T-helper 22 cell (primary cell): ENCODE data around the gene DCC.

Experiments
- DNase-seq: peaks from one replicate; pipeline ENCODE4 v3.0.0-alpha.2; 2020; ENCODE audit warnings: low read depth

DCC gene

DNA sequence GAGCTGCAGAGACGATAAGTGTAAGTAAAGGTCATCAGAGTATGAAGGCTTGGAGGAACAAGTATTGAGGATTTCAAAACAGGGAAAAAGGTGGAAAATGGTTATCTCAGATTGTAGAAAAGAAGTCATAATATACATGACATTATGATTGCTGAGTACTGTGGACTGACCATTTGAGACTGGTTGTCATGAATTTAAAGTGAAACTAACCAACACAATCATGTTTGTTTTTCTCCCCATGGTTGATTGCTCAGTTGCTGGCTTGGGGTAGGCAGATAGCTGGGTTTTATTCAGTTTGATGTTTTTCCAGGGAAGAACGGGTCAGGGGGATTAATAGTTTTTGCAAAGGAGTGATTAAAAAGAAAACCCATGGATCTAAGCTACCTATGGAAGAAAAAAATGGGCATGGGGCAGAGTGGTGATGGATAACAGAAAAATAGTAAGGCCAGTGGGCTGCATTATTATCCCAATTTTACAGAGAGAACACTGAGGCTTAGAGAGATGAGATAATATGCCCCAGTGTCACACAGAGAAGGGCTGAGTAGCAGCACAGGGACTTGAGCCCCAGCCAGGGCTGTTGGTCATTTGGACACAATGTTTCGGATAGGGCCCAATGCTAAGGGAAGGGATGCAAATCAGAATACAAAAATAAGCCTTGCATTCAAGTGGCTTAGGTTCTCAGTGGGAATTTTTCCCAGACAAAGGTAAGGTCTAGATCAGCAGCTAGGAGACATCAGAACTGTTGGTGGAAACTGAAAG, 885.7 kb downstream of the DCC start:
- no peak for DNase-seq

- DNase-seq: no peak
Observed at GRCh38 chr18:53234610-53235009, 894.6 kb downstream of the DCC start.

- DNase-seq: no peak
Observed at GRCh38 chr18:53241161-53241560, 901.2 kb downstream of the DCC start.

DNA sequence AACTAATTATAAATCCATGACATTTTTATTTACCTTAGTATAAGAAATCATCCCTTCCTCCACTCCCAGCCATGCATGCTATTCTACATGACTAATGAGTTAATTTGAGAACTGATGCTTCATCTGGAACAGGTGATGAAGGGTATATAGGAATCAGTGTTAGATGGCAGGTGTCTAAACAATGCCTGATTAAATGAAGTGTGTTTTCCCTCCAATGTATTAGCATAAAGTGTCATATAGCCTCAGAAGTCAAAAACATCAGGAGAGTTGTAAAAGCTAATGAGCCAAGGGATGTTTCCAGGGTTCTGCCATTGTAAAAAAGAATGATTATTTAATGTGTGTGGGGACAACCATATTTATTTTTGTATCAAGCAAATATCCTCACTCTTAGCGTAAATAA, 913.8 kb downstream of the DCC start:
- no peak for DNase-seq

DNA sequence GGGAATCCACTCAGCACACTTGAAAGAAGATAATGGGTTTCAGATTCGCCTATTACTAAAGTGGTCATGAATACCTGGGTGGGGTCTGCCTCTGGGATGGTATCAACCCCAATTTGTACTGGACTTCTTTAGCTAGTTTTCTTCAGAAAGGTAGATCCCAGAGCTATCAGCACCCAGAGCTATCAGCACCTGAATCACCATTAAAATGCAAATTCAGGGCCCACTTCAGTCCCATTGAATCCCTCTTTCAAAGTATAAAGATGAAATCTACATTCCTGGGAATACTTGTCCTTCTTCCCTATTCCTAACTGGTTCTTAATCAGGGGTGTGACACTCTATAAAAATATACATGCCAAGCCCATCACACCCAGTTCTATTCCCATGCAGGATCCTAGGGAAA, 914.3 kb downstream of the DCC start:
- no peak for DNase-seq

- no peak for DNase-seq
Observed at GRCh38 chr18:53261241-53261640, 921.2 kb downstream of the DCC start.

DNA sequence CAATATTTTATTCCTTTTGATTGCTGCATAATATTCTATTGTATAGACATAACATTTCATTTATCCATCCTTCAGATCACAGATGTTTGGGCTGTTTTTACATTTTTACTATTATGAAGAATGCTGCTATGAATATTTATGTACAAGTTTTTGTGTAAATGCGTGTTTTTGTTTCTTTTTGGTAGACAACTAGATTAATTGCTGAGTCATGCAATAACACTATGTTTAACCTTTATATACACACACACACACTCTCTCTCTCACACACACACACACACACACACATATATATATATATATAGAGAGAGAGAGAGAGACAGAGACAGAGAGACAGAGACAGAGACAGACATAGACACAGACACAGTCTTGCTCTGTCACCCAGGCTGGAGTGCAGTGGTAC, 926.9 kb downstream of the DCC start:
- no peak for DNase-seq

- DNase-seq: no peak
Observed at GRCh38 chr18:53268455-53268854, 928.5 kb downstream of the DCC start.

GRCh38 chr18:53281406-53281805, 941.4 kb downstream of the DCC start:
- no peak for DNase-seq

- DNase-seq: no peak
Observed at GRCh38 chr18:53283708-53284107, 943.7 kb downstream of the DCC start.

GRCh38 chr18:53305461-53305860, 965.5 kb downstream of the DCC start:
- no peak for DNase-seq

GRCh38 chr18:53319628-53320027, 979.6 kb downstream of the DCC start:
- DNase-seq: no peak

DNA sequence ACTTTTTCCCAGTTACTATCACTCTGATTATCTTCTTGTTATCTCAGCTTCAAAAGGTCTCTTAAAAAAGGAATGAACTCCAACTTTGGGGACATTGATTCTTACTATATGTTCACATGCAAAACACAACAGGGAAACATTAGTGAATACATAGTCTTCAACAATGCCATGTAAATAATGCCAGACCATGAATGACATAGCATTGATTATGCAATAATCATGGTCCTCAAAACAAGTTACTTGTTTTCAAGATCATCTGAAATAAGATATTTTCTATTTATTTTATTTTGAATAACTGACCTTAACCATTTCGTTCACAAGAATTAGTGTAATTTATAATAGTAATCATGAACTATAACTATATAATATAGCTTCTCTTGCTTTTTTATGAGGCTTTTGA, 982.2 kb downstream of the DCC start:
- DNase-seq: no peak

DNA sequence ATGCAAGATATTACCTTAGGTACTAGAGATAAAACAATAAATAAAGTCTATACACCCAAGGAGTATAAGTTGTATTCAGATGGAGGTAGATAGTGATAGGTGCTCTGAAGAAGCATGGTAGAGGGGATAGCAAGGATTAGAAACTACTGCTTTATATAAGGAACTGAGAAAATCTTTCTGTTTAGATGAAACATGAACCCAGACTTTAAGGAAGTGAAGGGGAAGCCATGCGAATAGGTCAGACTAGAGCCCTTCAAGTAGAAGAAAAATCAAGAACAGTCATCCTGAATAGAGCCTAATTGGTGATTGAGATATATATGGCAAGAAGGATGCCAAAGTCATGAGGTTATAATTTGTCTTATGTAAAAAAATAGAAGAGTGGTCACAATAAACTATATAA, 984.4 kb downstream of the DCC start:
- DNase-seq: no peak

GRCh38 chr18:53360501-53361443, 1020.8 kb downstream of the DCC start:
- no peak for DNase-seq

GRCh38 chr18:53375621-53376020, 1035.6 kb downstream of the DCC start:
- DNase-seq: no peak

GRCh38 chr18:53380063-53380639, 1040.2 kb downstream of the DCC start:
- DNase-seq: no peak

GRCh38 chr18:53382870-53383269, 1042.9 kb downstream of the DCC start:
- no peak for DNase-seq

DNA sequence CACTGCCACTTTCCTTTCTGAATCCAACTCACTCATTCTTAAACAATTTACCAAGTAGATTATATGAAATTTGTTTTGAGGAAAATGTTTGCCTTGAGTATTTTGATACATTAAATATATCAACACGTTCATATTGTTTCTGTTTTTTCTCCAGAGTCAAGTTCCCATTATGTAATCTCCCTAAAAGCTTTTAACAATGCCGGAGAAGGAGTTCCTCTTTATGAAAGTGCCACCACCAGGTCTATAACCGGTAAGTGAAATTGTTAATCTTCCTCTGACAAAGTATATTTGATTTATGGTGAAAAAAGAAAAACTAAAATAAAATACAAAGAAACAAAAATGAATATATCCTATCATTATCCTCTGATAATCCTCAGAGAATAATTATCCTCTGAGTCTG, 1045.9 kb downstream of the DCC start:
- no peak for DNase-seq

DNA sequence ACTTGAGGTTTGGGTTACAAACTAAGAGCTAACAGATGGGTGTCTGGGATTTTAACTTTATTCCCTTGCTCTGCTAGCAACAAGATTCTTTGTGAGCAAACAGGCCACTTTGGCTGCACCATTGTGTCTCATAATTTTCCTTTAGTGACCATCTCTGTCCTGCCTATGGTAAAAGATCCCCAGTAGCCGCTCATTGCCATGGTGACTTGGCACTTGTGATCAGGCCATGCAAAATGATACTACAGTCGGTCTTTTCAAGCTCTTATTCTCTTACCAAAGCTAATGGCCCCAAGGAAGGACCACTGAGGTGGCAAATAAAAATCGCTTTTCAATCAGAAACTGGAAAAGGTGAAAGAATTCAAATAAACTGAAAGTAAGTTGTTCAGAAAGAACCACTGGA, 1047.6 kb downstream of the DCC start:
- no peak for DNase-seq

DNA sequence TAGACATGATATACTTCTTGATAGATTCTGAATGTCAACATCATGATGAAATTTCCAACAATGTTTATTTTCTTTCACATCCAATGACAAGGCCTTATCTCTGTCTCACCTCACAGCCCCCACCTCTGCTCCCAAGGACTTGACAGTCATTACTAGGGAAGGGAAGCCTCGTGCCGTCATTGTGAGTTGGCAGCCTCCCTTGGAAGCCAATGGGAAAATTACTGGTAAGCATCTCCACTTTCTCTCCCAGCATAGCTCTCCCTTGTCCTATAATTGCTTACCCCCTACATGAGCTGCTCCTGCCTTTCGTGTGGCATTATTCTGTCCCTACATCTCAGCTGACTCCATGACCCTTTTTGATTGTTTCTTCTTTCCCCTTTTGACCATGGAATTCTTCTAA, 1062.7 kb downstream of the DCC start:
- no peak for DNase-seq

DNA sequence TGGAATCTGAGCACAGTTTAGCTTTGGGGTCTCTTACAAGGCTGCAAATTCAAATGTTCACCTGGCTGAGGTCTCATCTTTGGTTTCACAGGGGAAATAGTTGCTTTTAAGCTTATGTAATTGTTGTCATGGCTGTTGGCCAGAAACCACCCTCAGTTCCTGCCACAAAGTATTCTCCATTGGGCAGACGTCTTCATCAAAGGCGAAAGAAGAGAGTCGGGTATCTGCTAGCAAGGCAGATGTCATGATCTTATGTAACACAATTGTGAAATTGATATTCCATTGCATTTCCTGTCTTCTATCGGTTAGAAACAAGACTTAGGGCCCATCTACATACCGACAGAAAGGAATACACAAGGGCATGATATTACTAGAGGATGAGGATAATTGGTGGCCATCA, 1068.3 kb downstream of the DCC start:
- no peak for DNase-seq

GRCh38 chr18:53411511-53411910, 1071.5 kb downstream of the DCC start:
- no peak for DNase-seq
